MM.1S (cell line): Measurements from ENCODE around the gene HLA-DMB.

Source experiments
- CTCF ChIP-seq: fragments of 300-600 bp; sonication (generic); IDR thresholded peaks from 2 replicates; pipeline ENCODE4 v1.5.1; 2016; ENCODE audit warnings: antibody characterized with exemption, low read length, mixed read lengths
- EZH2 ChIP-seq: fragments of 300-600 bp; sonication (generic); optimal IDR thresholded peaks from 2 replicates; pipeline ENCODE3; 2017; ENCODE audit warnings: low read depth, mild to moderate bottlenecking, antibody characterized with exemption, low read length, mixed read lengths
- EZH2phosphoT487 ChIP-seq: fragments of 300-600 bp; sonication (generic); IDR thresholded peaks from 2 replicates; pipeline ENCODE4 v1.6.1; 2018; ENCODE audit warnings: antibody characterized with exemption, low read length

GRCh38 chr6:32946893-32947292 lies 6.1 kb upstream of the HLA-DMB start:
- no peak for TF ChIP-seq CTCF
- TF ChIP-seq EZH2, result no peak
- TF ChIP-seq EZH2phosphoT487, result no peak
